ENCODE data around the gene FOXQ1.
"Not testable (repeated sequence)": the region's sequence is repeated elsewhere in the genome, so short reads cannot be mapped to it uniquely, and the experiment has no call there.

Gene FOXQ1

GRCh38 chr6:1291381-1291780 is 20.5 kb upstream of the FOXQ1 start:
- DNase-seq (ENCODE audit: low read depth), result no peak

GRCh38 chr6:1295420-1295819 is 16.5 kb upstream of the FOXQ1 start:
- no peak for DNase-seq (ENCODE audit: low read depth)

GRCh38 chr6:1296079-1296478 is 15.8 kb upstream of the FOXQ1 start:
- DNase-seq (ENCODE audit: low read depth), result no peak

- no peak for DNase-seq (ENCODE audit: low read depth)
Observed at GRCh38 chr6:1296542-1296941, 15.4 kb upstream of the FOXQ1 start.

GRCh38 chr6:1297746-1298145 is 14.2 kb upstream of the FOXQ1 start:
- no peak for DNase-seq (ENCODE audit: low read depth)

GRCh38 chr6:1298768-1299167 is 13.1 kb upstream of the FOXQ1 start:
- no peak for DNase-seq (ENCODE audit: low read depth)

- DNase-seq (ENCODE audit: low read depth), result no peak
Observed at GRCh38 chr6:1306133-1306532, 5.8 kb upstream of the FOXQ1 start.

GRCh38 chr6:1309366-1309765 is 2.5 kb upstream of the FOXQ1 start:
- no peak for DNase-seq (ENCODE audit: low read depth)

- DNase-seq (ENCODE audit: low read depth), result no peak
Observed at GRCh38 chr6:1310628-1311399, 1.1 kb upstream of the FOXQ1 start.

- DNase-seq (ENCODE audit: low read depth), result no peak
Observed at GRCh38 chr6:1312203-1312472, 240 bp downstream of the FOXQ1 start.

GRCh38 chr6:1312473-1313367 is 822 bp downstream of the FOXQ1 start:
- DNase-seq (ENCODE audit: low read depth), result no peak

- DNase-seq (ENCODE audit: low read depth), result no peak
Observed at GRCh38 chr6:1313384-1313766, 1.5 kb downstream of the FOXQ1 start.

- no peak for DNase-seq (ENCODE audit: low read depth)
Observed at GRCh38 chr6:1313767-1314503, 2.0 kb downstream of the FOXQ1 start.

- DNase-seq (ENCODE audit: low read depth), result no peak
Observed at GRCh38 chr6:1314617-1315016, 2.7 kb downstream of the FOXQ1 start.

- no peak for DNase-seq (ENCODE audit: low read depth)
Observed at GRCh38 chr6:1315201-1315559, 3.3 kb downstream of the FOXQ1 start.

- no peak for DNase-seq (ENCODE audit: low read depth)
Observed at GRCh38 chr6:1315560-1316386, 3.9 kb downstream of the FOXQ1 start.

- DNase-seq (ENCODE audit: low read depth), result no peak
Observed at GRCh38 chr6:1316489-1316971, 4.6 kb downstream of the FOXQ1 start.

- no peak for DNase-seq (ENCODE audit: low read depth)
Observed at GRCh38 chr6:1317302-1317815, 5.5 kb downstream of the FOXQ1 start.

GRCh38 chr6:1318036-1318435 is 6.1 kb downstream of the FOXQ1 start:
- no peak for DNase-seq (ENCODE audit: low read depth)

GRCh38 chr6:1318584-1318983 is 6.7 kb downstream of the FOXQ1 start:
- DNase-seq (ENCODE audit: low read depth), result not testable (repeated sequence)

- no peak for DNase-seq (ENCODE audit: low read depth)
Observed at GRCh38 chr6:1321738-1322137, 9.8 kb downstream of the FOXQ1 start.

GRCh38 chr6:1322156-1322555 is 10.3 kb downstream of the FOXQ1 start:
- DNase-seq (ENCODE audit: low read depth), result no peak

Measured in activated gamma-delta T cell treated with anti-CD3 and anti-CD28 coated beads, Interleukin-2, amount 50 U/mL, for 16 hours (primary cell).